ENCODE data around the gene CROCC2. TPM values are rescaled to one million over a fixed set of nuclear protein-coding genes. Genes with fewer than 3 reads are reported as not detected.
A peak's percentile ranks its signal among the peaks of the same experiment; 100 is the strongest.

Gene CROCC2
- total and polyA plus RNA-seq, 8 donors: 0.03 to 4.9 TPM; not detected in 6

DNA sequence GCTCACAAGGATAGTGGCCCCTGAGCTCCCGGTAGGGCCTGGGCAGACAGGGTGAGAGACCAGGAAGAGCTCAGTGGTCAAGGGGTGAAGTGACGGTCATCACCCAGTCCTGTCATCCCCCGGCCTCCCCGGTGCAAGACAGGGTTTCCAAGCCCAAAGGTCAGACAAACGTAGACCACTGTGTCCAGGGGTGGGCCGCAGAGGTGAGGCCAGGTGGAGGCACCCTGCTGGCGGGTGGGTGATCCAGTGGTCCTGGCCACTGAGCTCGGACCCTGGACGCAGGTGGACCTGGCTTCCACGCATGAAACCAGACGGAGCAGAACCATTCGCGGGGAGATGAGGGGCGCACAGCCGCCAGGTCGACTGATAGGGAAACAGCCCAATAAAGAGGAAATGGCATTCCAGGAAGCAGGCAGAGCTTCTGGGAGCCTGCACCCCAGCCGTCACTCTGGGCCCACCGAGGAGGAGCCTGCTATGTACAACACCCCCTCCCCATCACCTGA lies 77.9 kb downstream of the CROCC2 start:
- TF ChIP-seq POLR2AphosphoS5 (IDR thresholded peaks at IDR 0.05) (no peak), EP300 (IDR thresholded peaks at IDR 0.05) (no peak), POLR2A (IDR thresholded peaks at IDR 0.05) (no peak)
- TF ChIP-seq, protein P1, sequence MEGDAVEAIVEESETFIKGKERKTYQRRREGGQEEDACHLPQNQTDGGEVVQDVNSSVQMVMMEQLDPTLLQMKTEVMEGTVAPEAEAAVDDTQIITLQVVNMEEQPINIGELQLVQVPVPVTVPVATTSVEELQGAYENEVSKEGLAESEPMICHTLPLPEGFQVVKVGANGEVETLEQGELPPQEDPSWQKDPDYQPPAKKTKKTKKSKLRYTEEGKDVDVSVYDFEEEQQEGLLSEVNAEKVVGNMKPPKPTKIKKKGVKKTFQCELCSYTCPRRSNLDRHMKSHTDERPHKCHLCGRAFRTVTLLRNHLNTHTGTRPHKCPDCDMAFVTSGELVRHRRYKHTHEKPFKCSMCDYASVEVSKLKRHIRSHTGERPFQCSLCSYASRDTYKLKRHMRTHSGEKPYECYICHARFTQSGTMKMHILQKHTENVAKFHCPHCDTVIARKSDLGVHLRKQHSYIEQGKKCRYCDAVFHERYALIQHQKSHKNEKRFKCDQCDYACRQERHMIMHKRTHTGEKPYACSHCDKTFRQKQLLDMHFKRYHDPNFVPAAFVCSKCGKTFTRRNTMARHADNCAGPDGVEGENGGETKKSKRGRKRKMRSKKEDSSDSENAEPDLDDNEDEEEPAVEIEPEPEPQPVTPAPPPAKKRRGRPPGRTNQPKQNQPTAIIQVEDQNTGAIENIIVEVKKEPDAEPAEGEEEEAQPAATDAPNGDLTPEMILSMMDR (IDR thresholded peaks at IDR 0.05): no peak
- H3K4me3 ChIP-seq: no peak overlapping the region
- H3K4me1 ChIP-seq: peaks cover 14 to 30% (median 23%) of the 10 kb centered on the region in 4 donors
- no peak overlapping the region for H3K27ac ChIP-seq
- H3K36me3 ChIP-seq: no peaks in the 10 kb centered on the region
- DNase-seq: no peak
- H3K9me3 ChIP-seq: no peaks in the 10 kb centered on the region
- intact Hi-C loops (cut with DNase I; ENCODE audit: low total_unique reads): no loop called here
- 41 to 48% (median 46%) methylated on average over 13 to 18 of the region's 18 CpGs for WGBS, 5 donors
- peaks cover 0 to 34% (median 0%) of the 10 kb centered on the region in 3 donors for H3K27me3 ChIP-seq

DNA sequence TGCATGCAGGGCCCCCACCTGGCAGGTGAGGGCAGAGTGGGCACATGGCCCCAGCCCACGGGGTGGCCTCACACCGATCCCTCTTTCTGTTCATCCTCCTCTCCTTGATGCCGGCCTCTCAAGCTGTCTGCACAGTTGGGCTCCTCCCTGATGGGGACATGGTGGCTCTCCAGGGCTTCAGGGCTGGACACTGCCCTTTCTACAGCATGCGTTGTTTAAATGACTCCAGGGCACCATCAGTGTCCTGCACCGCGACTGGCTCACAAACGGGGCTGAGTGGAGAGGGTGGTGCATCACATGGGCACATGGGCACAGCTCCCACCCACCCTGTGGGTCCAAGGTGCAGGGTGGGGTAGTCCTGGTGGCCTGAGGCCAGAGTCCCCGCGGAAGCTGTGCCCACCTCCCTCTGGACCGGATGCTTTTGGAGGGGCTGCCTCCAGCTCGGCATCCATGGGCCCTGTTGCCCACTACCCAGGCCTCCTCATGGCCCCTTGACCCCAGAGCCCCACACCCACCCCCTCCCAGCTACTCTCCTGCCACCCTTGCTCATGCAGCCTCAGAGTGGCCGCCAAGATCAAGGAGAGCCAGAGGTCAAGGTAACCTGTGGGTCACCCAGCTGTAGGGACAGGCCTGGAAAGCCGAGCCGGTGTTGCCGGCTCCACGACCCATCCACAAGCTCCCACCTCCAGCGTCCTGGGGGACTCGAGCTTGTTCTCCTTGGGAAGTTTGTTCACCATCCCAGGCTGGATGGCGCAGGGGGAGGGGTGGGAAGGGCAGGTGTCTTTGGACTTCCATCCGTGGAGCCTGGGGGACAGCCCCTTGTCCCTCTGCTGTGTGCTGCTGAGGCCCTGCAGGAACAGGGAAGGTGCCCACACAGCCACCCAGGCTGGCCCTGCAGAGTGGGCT lies 80.0 kb downstream of the CROCC2 start:
- Histone ChIP-seq H3K27ac (peak overlapping the region in 1 of 5 donors; percentile 47), H3K36me3 (no peaks in the 10 kb centered on the region), H3K27me3 (peaks cover 0 to 34% (median 0%) of the 10 kb centered on the region in 3 donors), H3K4me1 (peaks cover 16 to 35% (median 26%) of the 10 kb centered on the region in 4 donors), H3K9me3 (no peaks in the 10 kb centered on the region), H3K4me3 (no peak overlapping the region)
- WGBS, 5 donors: 72 to 87% (median 81%) methylated on average over 15 to 20 of the region's 20 CpGs
- TF ChIP-seq POLR2A (IDR thresholded peaks at IDR 0.05) (no peak), POLR2AphosphoS5 (IDR thresholded peaks at IDR 0.05) (no peak), EP300 (IDR thresholded peaks at IDR 0.05) (no peak)
- TF ChIP-seq, protein P1 (IDR thresholded peaks at IDR 0.05): no peak
- no peak for DNase-seq
- intact Hi-C loops (cut with DNase I; ENCODE audit: low total_unique reads): no loop called here

DNA sequence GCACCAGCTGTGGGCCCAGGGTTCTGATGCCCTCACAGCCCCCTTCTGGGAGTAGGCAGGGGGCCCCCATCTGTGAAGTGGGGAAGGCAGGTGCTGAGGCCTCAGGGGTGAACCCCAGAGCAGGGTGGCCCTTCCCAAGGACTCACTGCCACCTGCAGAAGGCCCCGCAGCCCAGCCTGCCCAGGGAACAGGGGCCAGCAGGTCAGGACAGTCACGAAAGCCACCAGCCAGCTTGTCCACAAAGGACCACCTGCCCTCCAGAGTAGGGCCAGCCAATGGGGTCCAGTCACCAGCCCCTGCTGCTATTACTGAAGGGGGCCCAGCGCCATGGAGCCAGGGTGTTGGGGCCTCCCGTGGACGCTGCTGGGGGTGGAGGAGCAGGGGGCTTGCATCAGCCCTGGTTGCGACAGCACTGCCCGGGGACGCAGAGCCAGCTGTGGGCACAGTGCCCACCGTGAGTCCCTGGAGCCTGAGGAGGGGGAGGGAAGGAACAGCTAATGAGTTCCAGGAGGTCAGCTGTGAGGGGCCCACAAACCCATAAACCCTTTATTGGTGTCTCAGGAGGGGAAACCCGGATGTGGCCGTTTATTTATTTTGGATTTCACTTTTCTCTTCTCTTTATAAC lies 80.8 kb downstream of the CROCC2 start:
- TF ChIP-seq, protein P1 (IDR thresholded peaks at IDR 0.05): no peak
- TF ChIP-seq POLR2AphosphoS5 (IDR thresholded peaks at IDR 0.05) (no peak), EP300 (IDR thresholded peaks at IDR 0.05) (no peak), POLR2A (IDR thresholded peaks at IDR 0.05) (no peak)
- Histone ChIP-seq H3K4me1 (peaks cover 24 to 43% (median 33%) of the 10 kb centered on the region in 4 donors), H3K36me3 (no peaks in the 10 kb centered on the region), H3K4me3 (no peak overlapping the region), H3K9me3 (no peaks in the 10 kb centered on the region), H3K27ac (peak overlapping the region in 1 of 5 donors; percentile 47), H3K27me3 (peaks cover 0 to 34% (median 0%) of the 10 kb centered on the region in 3 donors)
- WGBS, 5 donors: 18 to 39% (median 33%) methylated on average over 9 to 11 of the region's 11 CpGs
- peak in 1 of 2 donors; percentile 57 for DNase-seq
- intact Hi-C loops (cut with DNase I; ENCODE audit: low total_unique reads): no loop called here

DNA sequence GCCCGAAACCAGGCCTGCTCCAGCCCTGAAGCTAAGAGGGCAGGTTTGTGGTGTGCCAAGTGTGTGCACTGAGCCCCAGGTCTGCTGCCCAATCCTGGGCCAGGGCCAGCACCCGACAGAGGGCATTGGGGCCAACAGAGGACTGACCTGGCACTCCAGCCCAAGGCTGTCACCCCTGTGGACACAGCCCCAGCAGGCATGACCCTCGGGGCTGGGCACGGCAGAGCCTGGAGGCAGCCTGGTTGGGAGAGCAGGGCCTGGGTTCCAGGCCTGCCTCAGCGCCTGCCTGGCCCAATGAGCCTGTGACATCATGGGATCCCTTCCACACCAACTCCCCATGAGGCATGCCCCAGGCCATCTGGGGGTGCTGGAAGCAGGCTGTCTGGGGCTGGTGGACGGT lies 81.5 kb downstream of the CROCC2 start:
- Histone ChIP-seq H3K4me3 (no peak overlapping the region), H3K27me3 (peaks cover 0 to 30% (median 0%) of the 10 kb centered on the region in 3 donors), H3K36me3 (no peaks in the 10 kb centered on the region), H3K4me1 (peaks cover 30 to 50% (median 40%) of the 10 kb centered on the region in 4 donors), H3K9me3 (no peaks in the 10 kb centered on the region), H3K27ac (peak overlapping the region in 1 of 5 donors; percentile 47)
- no peak for TF ChIP-seq POLR2A (IDR thresholded peaks at IDR 0.05)
- TF ChIP-seq POLR2AphosphoS5 (IDR thresholded peaks at IDR 0.05): no peak
- TF ChIP-seq, protein P1 (IDR thresholded peaks at IDR 0.05): no peak
- no peak for TF ChIP-seq EP300 (IDR thresholded peaks at IDR 0.05)
- no peak for DNase-seq
- intact Hi-C loops (cut with DNase I; ENCODE audit: low total_unique reads): no loop called here
- 71 to 85% (median 79%) methylated on average over 5 to 6 of the region's 6 CpGs for WGBS, 5 donors
